GM18499 (cell line): ENCODE measurements around the gene DPP6.

Source experiments
- ATAC-seq: cut with Tn5 transposase; IDR thresholded peaks from one replicate; pipeline ENCODE4 v1.9.1; 2021; ENCODE audit warnings: moderate number of reproducible peaks; ENCODE audit not compliant: insufficient read depth, unreplicated experiment

DPP6 gene

GRCh38 chr7:154860621-154861375 lies 808.6 kb downstream of the DPP6 start:
- ATAC-seq = no peak

GRCh38 chr7:154861589-154861988 lies 809.4 kb downstream of the DPP6 start:
- no peak for ATAC-seq

- ATAC-seq = no peak
Measured at GRCh38 chr7:154862153-154862791, 810.1 kb downstream of the DPP6 start.

GRCh38 chr7:154863766-154864522 lies 811.7 kb downstream of the DPP6 start:
- ATAC-seq = no peak

GRCh38 chr7:154864523-154864891 lies 812.3 kb downstream of the DPP6 start:
- no peak for ATAC-seq

GRCh38 chr7:154865984-154866685 lies 813.9 kb downstream of the DPP6 start:
- ATAC-seq = no peak

- ATAC-seq = no peak
Measured at GRCh38 chr7:154867068-154867467, 814.9 kb downstream of the DPP6 start.

GRCh38 chr7:154868921-154869320 lies 816.7 kb downstream of the DPP6 start:
- ATAC-seq = no peak

GRCh38 chr7:154869436-154869835 lies 817.2 kb downstream of the DPP6 start:
- no peak for ATAC-seq

GRCh38 chr7:154871507-154871906 lies 819.3 kb downstream of the DPP6 start:
- ATAC-seq = no peak

- ATAC-seq = no peak
Measured at GRCh38 chr7:154871928-154872750, 819.9 kb downstream of the DPP6 start.

- ATAC-seq = no peak
Measured at GRCh38 chr7:154872811-154873499, 820.8 kb downstream of the DPP6 start.

GRCh38 chr7:154873500-154874121 lies 821.4 kb downstream of the DPP6 start:
- no peak for ATAC-seq

GRCh38 chr7:154874409-154875113 lies 822.4 kb downstream of the DPP6 start:
- no peak for ATAC-seq

- no peak for ATAC-seq
Measured at GRCh38 chr7:154875297-154875696, 823.1 kb downstream of the DPP6 start.

- ATAC-seq = no peak
Measured at GRCh38 chr7:154876516-154876915, 824.3 kb downstream of the DPP6 start.

- ATAC-seq = no peak
Measured at GRCh38 chr7:154877031-154877430, 824.8 kb downstream of the DPP6 start.

- no peak for ATAC-seq
Measured at GRCh38 chr7:154879629-154880028, 827.4 kb downstream of the DPP6 start.
